ENCODE measurements around the gene RASGEF1C.

RASGEF1C gene

GRCh38 chr5:180159756-180160155 is 49.3 kb downstream of the RASGEF1C start:
- FAIRE-seq: no peak

GRCh38 chr5:180157866-180158265 is 51.1 kb downstream of the RASGEF1C start:
- FAIRE-seq: no peak

GRCh38 chr5:180156141-180156540 is 52.9 kb downstream of the RASGEF1C start:
- no peak for FAIRE-seq

GRCh38 chr5:180155365-180155926 is 53.6 kb downstream of the RASGEF1C start:
- no peak for FAIRE-seq

GRCh38 chr5:180154821-180155364 is 54.1 kb downstream of the RASGEF1C start:
- FAIRE-seq: no peak

- no peak for FAIRE-seq
Observed at GRCh38 chr5:180153991-180154390, 55.0 kb downstream of the RASGEF1C start.

- no peak for FAIRE-seq
Observed at GRCh38 chr5:180153099-180153498, 55.9 kb downstream of the RASGEF1C start.

- no peak for FAIRE-seq
Observed at GRCh38 chr5:180143656-180144364, 65.2 kb downstream of the RASGEF1C start.

- FAIRE-seq: no peak
Observed at GRCh38 chr5:180142824-180143610, 66.0 kb downstream of the RASGEF1C start.

GRCh38 chr5:180142021-180142765 is 66.8 kb downstream of the RASGEF1C start:
- no peak for FAIRE-seq

- FAIRE-seq: no peak
Observed at GRCh38 chr5:180141068-180141660, 67.8 kb downstream of the RASGEF1C start.

GRCh38 chr5:180140571-180140970 is 68.4 kb downstream of the RASGEF1C start:
- no peak for FAIRE-seq

GRCh38 chr5:180140079-180140554 is 68.9 kb downstream of the RASGEF1C start:
- no peak for FAIRE-seq

GRCh38 chr5:180139731-180140055 is 69.3 kb downstream of the RASGEF1C start:
- no peak for FAIRE-seq

GRCh38 chr5:180138976-180139730 is 69.9 kb downstream of the RASGEF1C start:
- FAIRE-seq: no peak

- no peak for FAIRE-seq
Observed at GRCh38 chr5:180138214-180138975, 70.6 kb downstream of the RASGEF1C start.

- no peak for FAIRE-seq
Observed at GRCh38 chr5:180137401-180138213, 71.4 kb downstream of the RASGEF1C start.

GRCh38 chr5:180136630-180137381 is 72.2 kb downstream of the RASGEF1C start:
- no peak for FAIRE-seq

GRCh38 chr5:180135967-180136629 is 72.9 kb downstream of the RASGEF1C start:
- no peak for FAIRE-seq

Data from endometrium (tissue), 2 donors.